GM21723 (cell line): ENCODE data around the gene SPATA33.
A peak's percentile ranks its signal among the peaks of the same experiment; 100 is the strongest.

Source experiments
- ATAC-seq: cut with Tn5 transposase; IDR thresholded peaks from one replicate; pipeline ENCODE4 v1.9.1; 2021; ENCODE audit warnings: mild to moderate bottlenecking, moderate library complexity; ENCODE audit not compliant: unreplicated experiment

The SPATA33 gene

DNA sequence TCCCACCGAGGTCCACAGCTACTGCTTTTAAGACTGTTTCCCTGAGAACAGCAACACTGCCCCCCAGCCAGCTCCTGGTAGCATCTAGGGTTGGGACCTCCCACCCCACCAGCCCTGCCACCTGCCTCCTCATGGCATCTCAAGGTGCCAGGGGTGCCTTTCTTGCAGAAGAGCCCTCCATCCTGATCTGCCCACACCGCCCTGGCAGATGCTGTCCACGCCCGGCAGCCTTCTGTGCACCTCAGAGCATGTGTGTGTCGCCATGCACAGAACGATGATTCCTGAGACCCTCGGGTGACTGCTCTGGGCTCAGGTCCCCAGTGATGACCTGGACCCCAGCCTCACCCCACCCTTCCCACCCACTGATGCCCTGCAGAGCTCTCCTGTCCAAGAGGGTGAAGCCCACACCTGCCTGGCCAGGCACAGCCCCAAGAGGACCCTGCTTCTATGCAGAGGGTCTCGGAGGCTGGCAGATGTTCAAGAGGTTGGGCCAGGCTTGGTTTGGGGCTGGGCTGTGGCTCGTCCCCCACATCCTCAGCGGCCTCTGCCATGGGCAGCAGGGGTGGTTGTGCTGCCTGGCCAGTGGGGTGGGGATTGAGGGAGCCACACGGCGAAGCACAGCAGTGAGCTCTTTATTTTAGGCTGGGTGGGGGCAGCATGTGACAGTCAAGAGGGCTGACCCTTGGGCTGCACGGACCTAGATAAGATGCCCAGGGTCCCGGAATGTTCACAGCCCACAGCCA is 49.1 kb downstream of the SPATA33 start:
- ATAC-seq = no peak

DNA sequence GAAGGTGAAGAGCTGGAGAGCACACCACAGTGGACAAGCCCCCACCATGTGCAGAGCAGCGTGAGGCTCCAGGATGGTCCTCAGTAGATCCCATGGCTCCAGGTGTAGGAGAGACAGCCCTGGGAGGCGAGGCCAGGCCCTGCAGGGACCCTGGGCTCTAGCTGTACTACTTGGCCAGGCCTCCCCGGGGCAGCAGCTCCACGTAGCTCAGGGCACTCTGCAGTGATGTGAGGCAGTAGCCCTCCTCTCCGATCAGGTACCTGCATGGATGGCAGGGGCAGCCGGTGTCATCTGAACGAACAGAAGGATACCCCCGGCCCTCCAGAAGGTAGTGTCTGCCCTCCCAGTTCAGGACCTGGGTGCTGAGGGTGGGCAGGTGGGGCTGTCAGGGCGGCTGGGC is 50.1 kb downstream of the SPATA33 start:
- ATAC-seq = no peak

GRCh38 chr16:89708481-89708931 is 50.9 kb downstream of the SPATA33 start:
- ATAC-seq = no peak

DNA sequence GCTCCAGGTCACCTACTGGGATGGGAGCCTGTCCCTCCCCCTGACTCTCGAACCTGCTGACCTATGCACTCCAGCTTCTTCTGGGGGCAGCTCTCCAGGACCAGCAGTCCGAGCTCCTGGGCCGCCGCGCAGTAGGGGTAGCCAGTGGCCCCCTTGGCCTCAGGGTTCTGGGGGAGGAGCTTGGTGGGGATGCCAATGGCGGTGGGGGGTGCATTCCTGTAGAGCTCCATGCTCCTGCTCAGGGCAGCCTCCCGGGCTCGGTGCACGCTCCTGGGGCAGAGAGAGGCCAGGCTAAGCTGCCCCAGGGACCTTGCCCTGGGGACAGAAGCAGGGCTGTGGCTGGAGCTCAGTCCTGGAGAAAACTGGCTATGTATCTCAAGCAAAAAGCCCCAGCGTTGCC is 51.5 kb downstream of the SPATA33 start:
- no peak for ATAC-seq

DNA sequence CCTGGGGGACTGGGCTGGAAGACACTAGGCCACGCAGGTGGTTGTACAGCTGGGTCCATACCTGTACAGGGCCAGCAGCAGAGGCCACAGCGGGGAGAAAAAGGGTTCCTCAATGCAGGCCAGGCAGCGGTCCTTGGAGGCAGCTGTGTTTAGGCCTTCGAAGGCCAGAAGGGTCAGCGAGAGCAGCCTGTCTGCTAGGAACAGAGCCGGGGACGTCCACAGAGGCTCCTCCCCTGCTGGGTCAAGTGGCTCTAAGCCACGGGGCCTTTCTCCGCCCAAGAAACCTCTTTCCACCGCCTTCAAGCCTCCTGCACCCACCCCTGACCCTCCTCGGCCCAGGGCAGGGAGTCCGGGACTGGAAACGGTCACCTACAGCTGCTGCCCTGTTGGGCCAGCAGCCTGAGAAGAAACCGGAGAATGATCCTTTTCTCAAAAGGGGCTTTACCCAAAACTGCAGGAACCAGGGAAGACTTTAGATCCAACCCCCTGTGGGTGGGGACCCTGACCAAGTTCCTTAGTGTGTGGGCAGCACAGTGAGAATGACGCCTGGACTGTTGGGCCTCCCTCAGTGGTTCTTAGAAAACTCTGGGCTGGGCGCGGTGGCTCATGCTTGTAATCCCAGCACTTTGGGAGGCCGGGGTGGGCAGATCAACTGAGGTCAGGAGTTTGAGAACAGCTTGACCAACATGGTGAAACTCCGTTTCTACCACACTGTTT is 52.2 kb downstream of the SPATA33 start:
- ATAC-seq = no peak

GRCh38 chr16:89710709-89711564 is 53.3 kb downstream of the SPATA33 start:
- ATAC-seq = no peak

DNA sequence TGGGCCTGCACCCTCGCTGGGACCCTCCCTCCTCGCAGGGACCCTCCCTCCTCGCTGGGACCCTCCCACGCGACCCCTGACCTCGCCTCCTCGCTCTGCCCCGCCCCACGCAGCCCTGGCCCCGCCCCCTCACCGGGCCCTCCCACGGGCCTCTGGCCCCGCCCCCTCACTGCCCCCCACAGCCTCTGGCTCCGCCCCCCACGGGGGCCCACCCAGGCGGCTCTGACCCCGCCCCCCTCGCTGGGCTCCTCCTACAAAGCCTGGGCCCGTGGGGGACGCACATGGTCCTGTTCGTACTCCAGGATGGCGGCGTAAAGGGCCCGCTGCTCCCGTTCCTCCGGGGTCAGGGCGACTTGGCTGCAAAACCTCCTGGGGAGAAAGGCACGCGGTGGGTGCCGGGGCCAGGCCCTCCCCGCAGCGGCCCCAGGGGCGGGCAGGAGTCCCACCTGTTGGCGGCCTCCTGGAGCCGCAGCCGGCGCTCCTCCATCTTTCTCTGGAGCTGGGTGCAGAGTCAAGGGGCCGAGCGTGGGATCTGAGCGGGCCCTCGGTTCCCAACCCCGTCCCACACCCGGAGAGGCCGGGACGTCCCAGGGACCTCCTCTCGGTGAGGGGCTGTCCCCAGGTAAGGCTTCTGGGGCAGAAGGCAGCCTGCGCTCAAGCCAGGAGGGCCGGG is 54.1 kb downstream of the SPATA33 start:
- ATAC-seq = peak; percentile 56

- peak; percentile 24 for ATAC-seq
These were observed 54.7 kb downstream of the SPATA33 start for GRCh38 chr16:89712274-89712781.

DNA sequence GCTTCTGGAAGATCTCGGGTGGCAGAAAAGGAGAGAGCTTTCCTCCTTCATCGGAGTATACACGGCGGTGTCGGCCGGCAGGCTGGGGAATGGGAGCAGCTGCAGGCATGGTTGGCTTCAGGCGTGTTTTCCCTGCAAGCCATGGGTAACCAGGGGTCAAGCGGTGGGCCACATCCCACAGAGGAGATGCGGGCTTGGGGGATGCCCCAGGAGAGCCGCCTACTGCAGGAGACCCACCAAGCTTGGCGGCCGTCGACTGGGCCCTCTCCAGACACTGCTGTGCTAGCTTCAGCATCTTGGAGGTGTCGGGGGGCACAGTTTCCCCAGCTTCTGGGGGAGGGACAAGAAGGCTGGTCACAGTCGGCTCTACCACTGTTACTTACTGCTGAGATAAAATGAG is 58.9 kb downstream of the SPATA33 start:
- no peak for ATAC-seq

GRCh38 chr16:89716916-89717687 is 59.5 kb downstream of the SPATA33 start:
- ATAC-seq = no peak

DNA sequence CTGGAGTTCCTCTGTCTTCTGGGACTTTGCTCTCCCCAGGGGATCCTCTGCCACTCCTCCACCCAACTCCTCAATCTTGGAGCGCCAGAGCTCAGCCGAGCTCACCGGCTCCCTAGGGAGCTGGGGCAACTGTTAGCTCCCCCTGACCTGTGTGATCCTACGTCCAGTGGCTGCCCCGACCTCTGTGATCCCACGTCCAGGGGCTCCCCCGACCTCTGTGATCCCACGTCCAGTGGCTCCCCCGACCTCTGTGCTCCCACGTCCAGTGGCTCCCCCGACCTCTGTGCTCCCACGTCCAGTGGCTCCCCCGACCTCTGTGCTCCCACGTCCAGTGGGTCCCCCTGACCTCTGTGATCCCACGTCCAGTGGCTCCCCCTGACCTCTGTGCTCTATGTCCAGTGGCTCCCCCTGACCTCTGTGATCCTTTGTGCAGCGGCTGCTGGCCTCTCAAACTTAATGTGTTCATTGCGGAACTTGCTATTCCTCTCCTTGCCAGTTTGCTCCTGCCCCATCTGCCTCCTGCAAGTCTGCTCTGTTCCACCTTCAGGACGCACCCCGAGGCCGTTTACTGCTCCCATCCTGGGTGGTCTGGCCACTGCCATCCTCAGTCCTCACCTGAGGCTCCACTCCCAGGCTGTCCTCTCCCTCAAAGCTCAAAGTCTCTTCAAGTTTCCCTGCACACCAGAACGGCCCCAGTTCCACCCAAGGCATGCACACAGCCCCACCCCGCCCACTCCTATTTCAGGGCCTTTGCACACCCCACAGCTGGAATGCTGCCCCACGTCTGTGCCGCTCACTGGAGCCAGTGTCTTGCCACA is 60.3 kb downstream of the SPATA33 start:
- no peak for ATAC-seq
